ENCODE results near the gene TMEM43.
A peak's percentile ranks its signal among the peaks of the same experiment; 100 is the strongest.

TMEM43 gene

DNA sequence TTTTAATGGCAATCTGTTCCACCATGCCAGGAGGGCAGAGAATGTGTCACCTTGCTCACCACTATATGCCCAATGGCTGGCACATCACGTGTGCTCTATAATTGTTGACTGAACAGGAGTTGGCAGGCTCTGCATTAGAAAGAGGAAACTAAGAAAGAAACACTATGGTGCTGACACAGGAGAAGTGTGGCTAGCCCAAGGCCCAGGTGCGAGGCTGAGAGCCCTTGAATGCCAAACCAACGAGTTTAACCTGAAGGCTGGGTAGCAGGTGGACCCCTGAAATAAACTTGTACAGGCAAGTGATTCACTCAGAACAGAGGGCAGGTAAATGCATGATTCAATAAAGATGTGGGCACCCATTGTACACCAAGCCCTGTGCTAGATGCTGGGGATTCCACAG lies 2.6 kb upstream of the TMEM43 start:
- no peak for DNase-seq

DNA sequence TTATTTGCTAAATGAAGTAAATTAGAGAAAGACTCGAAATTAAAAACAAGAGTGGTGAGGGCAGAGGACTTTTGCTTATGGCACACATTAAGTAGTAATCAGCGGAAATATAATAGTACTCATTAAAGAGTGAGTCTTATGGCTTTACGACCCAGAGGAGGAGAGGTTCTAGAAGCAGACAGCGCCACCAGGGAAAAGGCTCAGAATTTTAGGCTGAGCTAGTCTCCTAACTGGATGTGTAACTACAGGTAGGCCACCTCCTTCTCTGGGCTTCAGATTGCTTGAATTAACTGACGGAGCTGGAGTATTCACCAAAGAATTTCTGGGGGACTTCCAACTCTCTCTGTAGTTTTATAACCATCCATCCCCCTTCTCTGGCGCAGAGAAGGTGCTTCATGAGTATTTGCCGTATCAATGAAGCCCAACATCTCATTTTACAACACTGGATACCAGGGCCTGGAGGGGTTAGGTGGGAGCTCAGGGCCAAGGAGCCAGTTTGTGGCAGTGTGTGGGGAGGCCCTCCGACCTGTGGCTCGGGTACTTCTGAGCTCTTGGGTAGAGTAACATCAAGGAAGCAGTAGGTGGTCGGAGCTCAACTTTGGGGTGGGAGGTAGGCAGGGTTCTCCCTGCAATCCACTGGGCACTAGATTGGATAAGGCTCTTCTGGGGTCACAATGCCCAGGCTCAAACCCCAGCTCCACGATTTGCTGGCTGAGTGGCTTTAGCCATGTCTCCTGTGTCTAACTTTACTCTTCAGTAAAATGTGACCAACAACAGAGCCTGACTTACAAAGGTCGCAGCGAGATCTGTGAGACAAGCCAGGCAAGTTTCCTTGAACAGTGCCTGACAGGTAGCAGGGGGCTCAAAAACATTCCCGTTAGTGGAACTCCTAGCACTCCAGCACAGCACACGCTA lies 1.3 kb upstream of the TMEM43 start:
- no peak for DNase-seq

DNA sequence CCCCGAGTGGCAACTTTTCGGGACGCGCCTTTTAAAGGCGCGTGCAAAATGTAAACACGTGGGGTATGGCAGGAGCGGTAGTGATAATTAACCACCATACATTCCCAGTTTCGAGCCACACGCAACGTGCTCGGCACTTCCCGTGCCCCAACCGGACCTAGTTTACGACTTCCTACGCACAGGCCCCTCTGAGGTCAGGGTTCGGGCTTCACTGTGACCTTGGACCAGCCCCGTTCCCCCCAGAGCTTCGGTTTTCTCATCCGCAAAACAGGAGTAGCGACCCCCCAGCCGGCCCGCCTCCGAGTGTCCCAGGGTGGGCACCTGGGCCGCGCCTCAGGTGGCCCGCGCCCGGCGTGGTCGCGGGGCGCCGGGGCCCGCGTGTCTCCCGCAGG lies 633 bp upstream of the TMEM43 start:
- DNase-seq: peak; percentile 51

DNA sequence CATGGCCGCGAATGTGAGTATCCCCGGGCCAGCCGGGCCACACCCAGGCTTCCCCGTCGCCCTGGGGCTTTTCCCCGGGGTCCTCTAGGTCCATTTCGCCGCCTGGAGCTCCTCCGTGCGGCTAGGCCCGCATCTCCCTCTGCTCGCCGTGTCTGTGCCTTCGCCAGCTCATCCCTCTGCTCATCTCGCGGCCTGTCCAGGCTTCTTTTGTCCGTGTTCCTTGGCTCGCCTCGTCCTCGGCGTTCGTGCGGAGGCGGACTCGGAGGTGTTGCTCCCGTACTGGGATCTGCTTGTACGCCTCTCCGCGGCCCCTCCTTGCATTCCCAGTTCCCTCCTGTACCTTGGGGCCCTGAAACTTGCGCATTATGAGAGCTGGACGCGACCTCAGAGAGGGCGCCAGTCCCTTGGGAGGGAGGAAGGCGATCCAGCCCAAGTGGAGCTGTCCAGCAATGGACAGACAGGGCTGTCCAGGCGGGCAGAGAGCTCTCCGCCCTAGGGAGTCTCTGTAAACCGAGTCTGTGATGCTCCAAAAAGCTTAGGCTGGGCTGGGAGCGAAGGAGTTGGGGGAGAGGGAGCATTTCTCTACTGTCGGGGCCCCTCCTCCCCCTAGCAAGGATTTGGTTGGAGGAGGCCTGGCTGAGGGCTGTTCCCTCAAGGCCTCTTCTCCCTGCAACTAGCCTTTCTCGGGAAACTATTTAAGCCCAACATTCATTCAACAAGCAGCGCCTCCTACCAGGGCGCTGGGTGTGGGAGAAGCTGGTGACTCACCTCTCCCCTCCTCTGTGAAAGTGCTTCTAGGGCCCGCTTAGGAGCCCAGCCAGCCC lies 553 bp downstream of the TMEM43 start:
- DNase-seq: no peak

DNA sequence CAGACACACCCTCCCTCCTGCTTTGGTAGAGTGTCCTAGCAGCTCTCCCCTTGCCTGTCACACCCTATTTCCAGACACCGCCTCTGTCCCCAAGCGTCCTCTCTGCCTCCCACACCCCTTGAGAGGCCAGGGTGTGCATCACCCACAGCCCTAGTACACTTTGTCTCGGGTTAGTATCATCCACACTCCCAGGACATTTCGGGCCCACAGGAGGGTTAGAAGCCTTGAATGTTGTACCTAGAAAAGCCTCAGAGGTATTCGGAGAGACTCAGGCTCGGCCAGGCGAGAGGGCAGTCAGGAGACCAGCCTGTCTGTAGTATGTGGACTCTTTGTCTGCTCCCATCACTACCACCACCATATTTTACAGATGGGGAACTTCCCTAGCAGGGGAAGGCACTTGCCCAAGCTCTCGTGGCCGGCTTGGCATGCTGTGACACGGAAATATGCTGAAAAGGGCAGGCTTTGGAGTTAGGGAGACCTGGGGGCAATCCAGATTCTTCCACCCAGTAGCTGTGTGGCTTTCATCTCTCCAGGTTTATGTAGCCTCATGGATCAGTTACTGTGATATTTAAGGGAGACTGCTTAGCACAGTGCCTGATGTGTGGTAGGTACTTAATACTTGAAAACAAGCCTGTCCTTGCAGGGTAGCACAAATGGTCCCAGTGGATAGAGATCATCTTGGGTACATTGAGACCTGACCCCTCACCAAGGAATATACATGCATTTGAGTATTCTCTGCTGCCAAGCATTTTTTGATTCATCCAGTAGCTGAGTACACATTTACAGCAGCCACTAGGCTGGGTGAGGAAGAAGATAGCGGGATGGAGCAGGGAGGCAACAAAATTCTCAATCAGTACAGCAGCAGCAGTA lies 1.4 kb downstream of the TMEM43 start:
- no peak for DNase-seq

DNA sequence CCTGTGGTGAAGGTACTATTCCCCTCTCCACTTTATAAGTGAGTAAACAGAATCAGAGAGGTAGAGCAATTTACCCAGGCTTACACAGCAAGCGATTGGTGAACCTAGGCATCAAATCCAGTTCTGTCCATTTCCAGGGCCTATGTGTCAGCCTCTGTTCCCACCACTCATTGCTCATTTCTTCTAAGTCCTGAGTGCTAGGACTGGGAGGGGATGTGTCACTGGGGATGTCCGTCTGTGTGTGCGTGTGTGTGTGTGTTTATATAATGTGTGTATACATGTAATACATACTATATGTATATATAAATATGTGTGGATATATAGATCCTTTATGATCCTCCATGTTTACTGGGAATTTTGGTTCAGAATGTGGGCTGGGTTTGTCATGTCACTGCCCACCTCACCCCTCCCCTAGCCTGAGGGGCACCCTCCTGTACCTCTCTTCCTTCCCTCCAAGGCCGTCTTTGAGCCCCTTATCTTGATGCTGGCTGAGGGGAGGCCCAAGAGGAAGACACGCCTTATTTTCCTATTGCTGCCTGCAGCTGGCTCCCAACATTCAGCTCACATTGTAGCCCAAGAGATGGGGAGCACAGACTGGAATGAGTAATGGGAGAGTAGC lies 2.1 kb downstream of the TMEM43 start:
- DNase-seq: no peak

DNA sequence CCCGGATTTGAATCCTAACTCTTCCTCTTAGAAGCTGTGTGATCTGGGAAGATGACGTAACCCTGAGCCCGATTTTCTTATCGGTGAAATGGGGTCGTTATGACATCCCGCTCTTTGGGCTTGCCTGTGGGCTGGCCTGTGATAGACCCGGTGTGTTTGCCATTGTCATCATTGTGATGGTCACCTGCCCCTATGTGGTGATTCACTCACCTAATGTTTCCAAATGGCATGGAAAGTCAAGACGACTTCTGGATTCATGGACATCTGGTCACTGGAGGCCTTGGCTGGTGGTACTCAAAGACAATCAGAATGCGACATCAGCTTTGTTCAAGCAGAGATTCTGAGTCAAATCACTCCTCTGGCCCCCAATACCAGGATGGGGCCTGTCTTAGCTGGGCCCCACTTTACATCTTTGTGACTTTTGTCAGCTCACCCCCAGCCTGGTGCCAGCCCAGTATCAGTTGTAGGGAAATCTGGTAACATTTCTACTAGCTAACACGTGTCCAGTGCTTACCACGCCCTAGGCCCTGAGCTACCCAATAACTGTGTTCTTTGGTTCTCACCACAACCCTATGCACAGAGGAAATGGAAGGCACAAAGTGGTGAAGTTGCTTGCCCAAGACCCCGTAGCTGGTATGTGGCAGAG lies 2.8 kb downstream of the TMEM43 start:
- DNase-seq: no peak

DNA sequence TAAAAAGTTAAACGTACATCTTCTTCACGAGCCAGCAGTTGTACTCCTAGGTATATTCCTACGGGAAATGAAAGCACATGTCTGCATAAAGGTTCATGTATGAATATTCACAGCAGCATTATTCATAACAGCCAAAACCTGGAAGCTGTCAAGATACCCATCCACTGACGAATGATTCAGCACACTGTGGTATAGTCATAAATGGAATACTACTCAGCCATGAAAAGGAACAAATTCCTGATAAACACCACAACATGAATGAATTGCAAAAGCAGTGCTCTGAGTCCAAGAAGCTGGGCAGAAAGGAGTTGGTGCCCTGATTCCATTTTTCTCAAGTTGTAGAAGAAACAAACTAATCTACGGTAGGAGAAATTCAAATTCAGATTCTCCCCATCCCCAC lies 3.9 kb downstream of the TMEM43 start:
- DNase-seq: no peak

DNA sequence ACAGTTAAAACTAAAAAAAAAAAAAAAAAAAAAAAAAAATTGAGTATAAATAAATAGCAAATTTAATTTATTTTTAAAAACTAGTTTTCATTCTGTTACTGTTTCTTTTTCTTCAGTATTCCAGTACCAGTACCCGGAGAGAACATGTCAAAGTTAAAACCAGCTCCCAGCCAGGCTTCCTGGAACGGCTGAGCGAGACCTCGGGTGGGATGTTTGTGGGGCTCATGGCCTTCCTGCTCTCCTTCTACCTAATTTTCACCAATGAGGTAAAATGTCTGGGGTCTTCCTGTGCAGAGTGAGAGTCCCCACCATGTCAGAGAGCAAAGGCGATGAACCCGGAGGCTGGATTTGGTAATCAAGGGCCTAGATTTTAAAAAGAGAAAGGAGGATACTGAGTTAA lies 4.4 kb downstream of the TMEM43 start:
- no peak for DNase-seq

DNA sequence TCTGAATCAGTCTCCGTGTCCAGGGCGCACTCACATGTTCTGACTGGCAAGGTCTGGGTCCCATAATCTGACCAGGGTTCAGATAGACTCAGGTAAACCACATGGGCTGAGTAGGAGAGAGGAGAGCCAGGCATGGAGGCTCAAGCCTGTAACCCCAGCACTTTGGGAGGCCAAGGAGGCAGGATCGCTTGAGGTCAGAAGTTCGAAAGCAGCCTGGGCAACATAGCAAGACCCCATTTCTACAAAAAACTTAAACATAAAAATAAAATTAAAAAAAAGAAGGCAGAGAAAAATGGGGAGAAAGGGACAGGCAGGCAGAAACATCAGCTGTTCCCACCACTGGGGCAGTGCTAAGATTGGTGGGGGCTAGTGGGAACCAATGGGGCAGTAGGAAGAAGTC lies 5.4 kb downstream of the TMEM43 start:
- no peak for DNase-seq

DNA sequence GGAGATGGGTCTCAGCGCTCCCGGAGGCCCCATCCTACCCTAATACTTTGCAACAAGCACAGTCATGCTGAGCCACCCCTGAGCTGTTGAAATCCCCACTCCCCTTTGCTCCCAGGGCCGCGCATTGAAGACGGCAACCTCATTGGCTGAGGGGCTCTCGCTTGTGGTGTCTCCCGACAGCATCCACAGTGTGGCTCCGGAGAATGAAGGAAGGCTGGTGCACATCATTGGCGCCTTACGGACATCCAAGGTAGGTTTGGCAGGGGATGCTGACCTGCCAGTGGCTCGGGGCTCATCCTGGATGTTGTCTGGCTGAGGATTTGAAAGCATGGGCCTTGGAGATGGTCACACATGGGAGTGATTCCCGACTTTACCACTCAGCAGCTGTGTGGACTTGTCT lies 5.9 kb downstream of the TMEM43 start:
- DNase-seq: no peak

DNA sequence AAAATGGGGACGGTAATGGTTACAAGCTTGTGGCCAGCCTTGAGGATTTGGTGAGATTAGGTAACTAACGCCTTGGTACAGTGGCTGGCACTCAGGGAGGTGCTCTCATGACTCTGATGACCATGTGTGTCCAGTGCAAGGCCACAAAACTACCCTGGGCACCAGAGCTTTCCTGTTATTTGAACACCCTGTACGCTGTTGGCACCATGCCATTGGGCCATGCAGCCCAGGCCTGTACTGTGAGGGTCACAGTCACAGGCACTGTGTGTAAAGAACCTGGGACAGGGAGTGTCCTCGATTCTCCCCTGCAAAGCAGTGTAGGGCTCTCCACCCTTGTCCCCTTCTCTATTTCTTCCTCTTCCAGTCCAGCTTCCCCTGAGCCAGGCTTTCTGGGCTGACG lies 6.3 kb downstream of the TMEM43 start:
- no peak for DNase-seq

DNA sequence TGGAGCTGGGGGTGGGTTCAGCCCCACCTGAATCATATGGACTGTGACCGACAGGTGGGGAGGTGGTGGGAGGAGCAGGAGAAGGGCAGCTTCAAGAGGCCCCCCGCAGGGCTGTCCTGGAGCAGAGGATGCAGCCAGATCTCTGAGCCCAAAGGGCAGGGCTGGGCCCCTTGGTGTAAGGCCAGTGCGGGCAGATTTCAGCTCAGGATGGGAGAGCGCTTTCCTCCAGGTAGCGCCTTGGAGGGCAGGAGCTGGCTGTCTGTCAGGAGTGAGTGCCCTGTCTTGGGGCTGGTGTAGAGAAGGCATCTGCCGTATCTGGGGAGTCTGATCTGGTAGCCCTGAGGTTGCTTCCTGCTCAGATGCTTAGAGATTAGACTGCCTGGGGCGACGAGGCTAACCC lies 7.3 kb downstream of the TMEM43 start:
- no peak for DNase-seq

DNA sequence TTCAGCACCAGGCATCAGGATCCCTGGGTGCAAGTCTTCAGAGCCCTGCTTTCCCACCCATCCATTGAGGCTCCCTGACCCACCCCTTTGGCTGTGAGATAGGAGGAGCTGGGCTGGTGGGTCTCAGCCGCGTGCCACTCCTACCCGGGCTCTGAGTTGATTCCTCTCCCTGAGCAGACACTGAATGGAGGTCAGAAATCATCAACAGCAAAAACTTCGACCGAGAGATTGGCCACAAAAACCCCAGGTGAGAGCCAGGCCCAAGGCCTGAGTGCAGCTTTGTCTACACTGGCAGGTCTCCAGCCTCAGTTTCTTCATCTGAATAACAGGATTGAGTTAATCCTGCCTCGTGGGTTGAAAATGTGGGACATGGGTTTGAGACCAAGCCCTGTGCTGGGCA lies 7.8 kb downstream of the TMEM43 start:
- DNase-seq: no peak

DNA sequence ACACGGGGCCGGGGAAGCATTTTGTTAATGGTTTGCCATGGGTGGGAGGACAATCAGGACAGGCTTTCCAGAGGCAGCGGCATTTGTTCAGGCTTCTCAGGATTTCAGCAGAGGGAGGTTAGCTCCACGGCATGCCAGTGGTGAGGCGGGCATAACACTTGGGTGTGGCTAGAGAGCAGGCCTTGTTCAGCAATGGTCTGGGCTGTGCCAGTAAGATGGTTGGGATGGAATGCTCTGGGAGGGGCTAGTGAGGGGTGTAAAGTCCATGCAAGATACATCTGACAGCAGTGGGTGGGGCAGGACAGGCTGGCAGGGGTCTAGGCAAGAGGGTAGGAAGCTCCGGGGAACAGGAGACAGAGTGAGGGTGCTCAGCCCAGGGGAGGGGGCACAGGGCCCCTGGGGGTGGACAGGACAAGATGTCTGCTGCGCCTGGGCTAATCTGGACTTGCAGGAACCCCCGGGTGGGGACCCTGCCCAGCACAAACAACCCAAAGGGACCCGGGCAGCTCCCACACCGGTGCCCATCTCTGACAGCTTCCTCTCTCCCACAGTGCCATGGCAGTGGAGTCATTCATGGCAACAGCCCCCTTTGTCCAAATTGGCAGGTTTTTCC lies 8.4 kb downstream of the TMEM43 start:
- DNase-seq: no peak

DNA sequence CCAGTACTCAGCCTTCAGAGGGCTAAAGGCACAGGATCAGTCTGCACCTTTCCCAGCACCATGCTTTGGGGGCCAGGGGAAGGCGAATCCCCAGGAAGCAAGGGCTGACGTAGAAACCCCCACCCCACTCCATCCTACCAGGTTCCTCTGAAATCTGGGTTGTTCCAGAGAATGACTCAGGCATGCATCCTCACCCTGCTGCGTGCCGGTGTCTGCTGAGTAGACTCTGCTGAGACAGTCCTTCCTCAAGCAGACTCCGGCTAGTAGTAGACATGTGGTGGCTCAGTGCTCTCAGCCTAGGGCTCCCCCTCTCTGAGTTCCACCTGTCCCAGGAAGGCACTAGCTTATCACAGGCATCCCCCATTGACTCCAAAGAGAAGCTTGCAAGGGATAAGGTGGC lies 9.0 kb downstream of the TMEM43 start:
- DNase-seq: no peak

DNA sequence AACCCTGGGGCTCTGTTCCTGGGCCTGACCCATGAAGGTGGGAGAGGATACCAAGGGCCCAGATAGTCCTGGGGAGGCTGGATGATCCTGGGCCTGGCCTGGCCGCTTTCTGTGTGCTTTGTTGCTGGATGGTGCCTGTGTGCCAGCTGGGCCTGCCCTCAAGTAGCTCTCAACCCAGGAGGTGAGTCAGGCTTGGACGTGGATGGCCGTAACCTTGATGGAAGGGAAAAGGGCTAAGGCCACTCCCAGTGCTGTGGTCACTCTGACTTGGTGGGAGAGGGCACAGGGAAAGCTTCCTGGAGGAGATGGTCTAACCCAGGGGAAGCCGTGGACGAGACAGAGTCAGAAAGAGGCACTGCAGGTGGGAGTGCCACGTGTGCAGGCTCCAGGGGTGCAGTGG lies 9.4 kb downstream of the TMEM43 start:
- DNase-seq: no peak

DNA sequence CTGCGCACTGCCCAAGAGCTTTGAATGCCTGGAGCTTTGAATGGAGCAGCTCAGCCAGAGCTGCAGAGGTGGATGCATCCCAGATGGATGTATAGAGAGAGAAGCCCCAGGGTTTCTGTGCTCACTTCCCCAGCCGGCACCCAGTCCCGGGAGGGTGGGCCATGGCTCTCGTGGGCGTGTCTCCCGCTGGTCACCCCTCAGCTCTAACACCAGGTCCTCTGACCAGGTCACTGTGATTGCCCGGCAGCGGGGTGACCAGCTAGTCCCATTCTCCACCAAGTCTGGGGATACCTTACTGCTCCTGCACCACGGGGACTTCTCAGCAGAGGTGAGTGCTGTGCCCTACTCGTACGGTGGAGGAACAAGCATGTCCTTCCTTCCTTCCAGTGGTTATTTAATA lies 10.7 kb downstream of the TMEM43 start:
- no peak for DNase-seq

DNA sequence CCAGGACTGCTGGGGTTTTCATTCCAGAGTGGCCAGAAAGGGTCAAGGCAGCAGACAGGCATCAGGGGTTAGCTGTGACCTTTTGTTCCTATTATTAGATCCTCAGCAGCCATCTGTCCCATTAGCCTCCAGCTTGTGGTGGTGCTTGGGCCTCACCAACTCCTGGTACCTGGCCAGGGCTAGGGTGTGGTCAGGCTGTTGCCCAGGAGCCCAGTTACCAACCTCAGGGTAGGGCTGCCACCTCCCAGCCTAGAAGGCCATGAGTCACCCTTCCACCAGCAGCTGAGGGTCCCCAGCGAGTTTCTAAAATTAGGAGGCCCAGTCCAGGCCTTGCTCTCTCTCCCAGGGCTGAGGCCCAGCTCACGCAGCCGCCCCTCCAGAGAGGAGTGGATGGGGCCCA lies 12.2 kb downstream of the TMEM43 start:
- no peak for DNase-seq

DNA sequence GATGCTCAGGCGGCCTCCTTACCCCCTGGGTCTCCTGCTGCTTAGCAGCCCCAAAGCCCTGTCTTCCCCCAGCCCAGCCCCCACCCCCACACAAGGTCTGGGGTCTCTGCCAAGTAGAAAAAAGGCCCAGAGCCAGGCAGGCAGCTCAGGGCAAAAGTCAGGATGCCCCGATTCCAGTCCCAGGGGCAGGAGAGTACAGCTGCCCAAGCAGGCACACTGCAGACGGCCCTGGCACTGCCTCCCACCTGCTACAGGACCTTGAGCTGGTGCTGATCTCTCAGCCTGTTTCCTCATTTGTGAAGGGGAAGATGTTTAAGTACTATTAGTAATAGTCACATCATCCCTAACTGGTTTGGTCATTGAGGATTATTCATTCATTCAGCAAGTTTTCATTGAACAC lies 12.6 kb downstream of the TMEM43 start:
- no peak for DNase-seq

DNA sequence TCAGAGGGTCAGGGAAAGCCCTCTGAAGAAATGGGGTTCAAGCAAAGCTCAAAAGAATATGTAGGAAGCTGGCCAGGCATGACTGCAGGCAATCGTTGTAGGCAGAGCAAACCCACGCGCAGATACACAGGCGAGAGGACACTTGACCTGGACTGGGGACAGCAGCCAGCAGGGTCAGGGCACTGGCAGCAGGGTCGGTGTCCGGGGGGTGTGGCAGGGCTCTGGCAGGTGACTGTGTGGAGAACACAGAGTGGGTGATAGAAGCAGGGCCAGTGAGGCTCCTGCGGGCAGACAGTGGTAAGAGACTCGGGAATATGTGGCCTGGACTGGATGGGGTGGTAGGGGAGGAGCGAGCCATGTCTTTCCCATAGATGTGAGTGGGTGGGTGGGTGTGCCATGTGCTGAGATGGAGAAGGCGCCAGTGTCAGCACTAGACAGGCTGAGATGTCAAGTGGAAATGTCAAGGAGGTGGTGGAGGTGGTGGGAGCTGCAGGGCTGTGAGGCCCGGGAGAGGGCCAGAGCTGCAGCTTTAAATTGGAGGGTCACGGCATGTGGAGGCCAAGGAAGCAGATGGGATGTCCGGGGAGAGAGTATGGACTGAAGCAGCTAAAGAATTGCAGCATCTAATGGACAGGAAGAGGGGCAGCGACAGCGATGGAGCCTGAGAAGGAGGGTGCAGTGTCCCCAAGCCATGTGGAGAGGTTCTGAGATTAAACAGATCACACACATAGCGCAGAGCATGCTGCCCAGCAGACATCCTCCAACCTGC lies 13.4 kb downstream of the TMEM43 start:
- DNase-seq: no peak

Measured in effector CD8-positive, alpha-beta T cell (primary cell).